NB4 (cell line): ENCODE data around the gene AQP7.

ENCODE experiments used
- DNase-seq: peaks from one replicate; pipeline ENCODE4 v3.0.0; 2010; ENCODE audit warnings: low read depth
- H3K4me3 ChIP-seq: one replicate; pipeline ENCODE4 v1.5.1; 2011; ENCODE audit warnings: mild to moderate bottlenecking, low read depth, low read length, moderate library complexity
- MYC ChIP-seq: IDR thresholded peaks from 2 replicates; pipeline ENCODE4 v1.6.1; 2011; ENCODE audit warnings: low read depth, low read length
- POLR2A ChIP-seq: IDR thresholded peaks from 2 replicates; pipeline ENCODE4 v1.6.1; 2011; ENCODE audit warnings: mild to moderate bottlenecking; ENCODE audit not compliant: insufficient read length; ENCODE audit errors: extremely low read depth
- TF ChIP-seq, protein P1 (sequence below): IDR thresholded peaks from one replicate; pipeline ENCODE4 v1.5.1; 2012; ENCODE audit warnings: low read depth, low read length
- TF ChIP-seq, protein P2 (sequence below): IDR thresholded peaks from 2 replicates; pipeline ENCODE4 v1.6.1; 2011; ENCODE audit warnings: low read depth, low read length

AQP7 gene

DNA sequence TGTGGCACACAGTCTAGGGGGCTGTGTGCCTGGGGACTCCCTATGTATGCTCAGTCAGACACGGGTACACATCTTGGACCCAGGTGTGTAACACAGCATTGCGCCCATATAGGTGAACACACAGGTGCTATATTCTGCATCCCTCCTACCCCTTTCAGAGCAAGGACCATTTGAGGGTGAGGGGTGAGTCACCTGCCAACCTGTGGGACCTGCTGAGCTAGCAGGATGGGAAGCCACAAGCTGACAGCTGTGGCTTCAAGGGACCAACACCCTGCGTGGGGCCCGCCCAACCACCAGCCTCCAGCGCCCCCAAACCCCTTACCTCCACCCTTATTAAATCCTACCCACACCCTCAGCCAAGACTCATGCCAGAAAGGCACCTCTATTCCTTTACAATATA is 14.6 kb upstream of the AQP7 start:
- no peak overlapping the region for H3K4me3 ChIP-seq
- peak; percentile 4 for DNase-seq
- TF ChIP-seq, protein P1, sequence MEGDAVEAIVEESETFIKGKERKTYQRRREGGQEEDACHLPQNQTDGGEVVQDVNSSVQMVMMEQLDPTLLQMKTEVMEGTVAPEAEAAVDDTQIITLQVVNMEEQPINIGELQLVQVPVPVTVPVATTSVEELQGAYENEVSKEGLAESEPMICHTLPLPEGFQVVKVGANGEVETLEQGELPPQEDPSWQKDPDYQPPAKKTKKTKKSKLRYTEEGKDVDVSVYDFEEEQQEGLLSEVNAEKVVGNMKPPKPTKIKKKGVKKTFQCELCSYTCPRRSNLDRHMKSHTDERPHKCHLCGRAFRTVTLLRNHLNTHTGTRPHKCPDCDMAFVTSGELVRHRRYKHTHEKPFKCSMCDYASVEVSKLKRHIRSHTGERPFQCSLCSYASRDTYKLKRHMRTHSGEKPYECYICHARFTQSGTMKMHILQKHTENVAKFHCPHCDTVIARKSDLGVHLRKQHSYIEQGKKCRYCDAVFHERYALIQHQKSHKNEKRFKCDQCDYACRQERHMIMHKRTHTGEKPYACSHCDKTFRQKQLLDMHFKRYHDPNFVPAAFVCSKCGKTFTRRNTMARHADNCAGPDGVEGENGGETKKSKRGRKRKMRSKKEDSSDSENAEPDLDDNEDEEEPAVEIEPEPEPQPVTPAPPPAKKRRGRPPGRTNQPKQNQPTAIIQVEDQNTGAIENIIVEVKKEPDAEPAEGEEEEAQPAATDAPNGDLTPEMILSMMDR, result no peak
- TF ChIP-seq POLR2A, result no peak

DNA sequence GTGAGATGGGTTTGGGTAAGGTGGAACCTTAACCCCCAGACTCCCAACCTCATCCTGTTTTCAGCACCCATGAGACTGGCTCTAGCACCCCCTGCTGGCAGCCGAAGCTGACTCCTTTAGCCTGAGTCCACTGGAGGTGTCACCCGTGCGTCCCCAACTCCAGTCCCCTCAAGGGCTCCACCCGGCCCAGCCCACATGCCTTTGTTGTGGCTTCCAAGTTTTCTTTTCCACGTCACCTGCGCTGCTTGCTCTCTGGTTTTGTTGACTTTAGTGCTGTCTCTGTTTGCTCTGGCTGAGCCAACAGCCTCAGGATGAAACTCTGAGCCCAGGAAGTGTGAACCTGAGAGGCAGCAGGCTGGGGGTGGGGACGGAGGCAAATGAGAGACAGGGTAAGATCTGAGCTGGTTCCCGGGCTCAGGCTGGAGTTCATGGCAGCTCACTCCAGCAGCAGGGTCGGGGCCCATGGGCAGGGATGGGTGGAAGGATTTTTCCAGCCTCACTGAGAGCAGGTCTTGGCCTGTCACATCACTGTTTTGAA is 13.2 kb upstream of the AQP7 start:
- peak; percentile 82 for DNase-seq
- TF ChIP-seq MYC, result no peak
- TF ChIP-seq, protein P1, result peak; percentile 99
- H3K4me3 ChIP-seq, result no peak overlapping the region

DNA sequence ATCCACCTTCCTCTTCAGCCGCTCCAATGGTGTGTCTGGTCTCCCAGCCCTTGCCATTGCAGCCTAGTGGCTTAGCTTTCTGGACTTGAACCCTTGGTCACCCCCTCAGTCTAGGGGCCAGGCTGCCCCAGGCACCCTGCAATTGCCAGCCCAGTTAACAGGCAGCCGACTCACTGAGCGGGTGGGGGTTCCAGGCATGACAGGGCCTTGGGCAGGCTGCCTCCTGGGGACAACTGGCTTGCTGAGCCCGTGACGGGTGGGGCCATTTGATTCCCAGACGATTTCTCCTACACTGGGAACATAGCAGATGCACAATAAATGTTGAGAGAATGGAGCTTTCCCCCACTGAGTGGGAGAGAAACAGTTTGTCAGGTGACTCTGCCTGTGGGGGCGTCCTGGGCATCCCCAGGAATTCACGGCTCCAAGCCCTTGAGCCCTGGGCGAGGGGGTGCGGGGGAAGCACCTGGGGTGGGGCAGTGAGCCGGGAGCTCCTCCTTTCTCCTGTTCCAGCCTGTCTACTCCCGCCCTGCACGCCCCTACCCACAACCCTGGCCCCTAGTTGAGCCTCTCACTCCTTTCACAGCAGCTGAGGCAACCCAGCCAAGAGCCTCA is 12.6 kb upstream of the AQP7 start:
- DNase-seq, result no peak
- TF ChIP-seq POLR2A, result no peak
- H3K4me3 ChIP-seq, result no peak overlapping the region

DNA sequence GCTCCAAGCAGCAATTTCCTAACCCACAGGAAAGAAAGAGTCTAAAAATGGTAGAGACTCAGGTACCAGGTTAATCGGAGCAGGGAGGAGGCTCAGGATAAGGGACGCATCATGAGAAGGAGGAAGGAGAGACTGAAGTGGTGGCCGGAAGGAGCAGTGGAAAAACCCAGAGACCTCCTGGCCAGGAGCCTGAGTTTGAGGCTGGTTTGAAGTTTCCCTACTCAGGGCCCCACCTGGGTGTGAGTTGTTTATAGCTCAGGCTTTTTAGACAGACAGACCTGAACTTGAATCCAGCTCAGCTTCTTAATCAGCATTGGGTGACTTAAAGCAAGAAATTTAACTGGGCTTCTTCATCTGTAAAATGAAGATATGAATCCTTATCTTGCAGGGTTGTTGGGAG is 11.9 kb upstream of the AQP7 start:
- H3K4me3 ChIP-seq, result no peak overlapping the region
- TF ChIP-seq POLR2A, result no peak
- TF ChIP-seq, protein P2, sequence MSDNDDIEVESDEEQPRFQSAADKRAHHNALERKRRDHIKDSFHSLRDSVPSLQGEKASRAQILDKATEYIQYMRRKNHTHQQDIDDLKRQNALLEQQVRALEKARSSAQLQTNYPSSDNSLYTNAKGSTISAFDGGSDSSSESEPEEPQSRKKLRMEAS, result no peak
- TF ChIP-seq, protein P1, result no peak
- no peak for TF ChIP-seq MYC
- DNase-seq, result no peak

DNA sequence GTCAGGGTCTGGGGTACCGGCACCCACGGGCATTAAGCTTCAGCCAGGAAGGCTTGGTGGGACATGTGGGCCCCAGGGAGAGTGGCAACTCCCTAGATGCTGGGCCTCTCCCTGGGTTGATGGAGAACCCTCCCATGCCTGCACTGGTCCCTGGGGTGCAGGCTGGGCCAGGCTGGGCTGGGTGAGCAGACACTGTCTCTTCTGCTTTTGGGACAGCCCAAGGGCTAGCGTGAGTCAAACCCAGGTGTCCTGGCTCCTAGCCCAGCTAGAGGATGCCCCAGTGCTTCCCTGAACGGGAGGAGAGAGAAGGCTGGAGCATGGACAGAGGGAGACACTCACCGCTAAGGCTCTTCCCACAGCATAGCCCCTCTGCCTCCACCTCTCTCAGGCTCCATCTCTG is 5.7 kb upstream of the AQP7 start:
- TF ChIP-seq POLR2A (no peak), MYC (no peak)
- TF ChIP-seq, protein P2, result no peak
- TF ChIP-seq, protein P1, result no peak
- peak; percentile 90 for DNase-seq

DNA sequence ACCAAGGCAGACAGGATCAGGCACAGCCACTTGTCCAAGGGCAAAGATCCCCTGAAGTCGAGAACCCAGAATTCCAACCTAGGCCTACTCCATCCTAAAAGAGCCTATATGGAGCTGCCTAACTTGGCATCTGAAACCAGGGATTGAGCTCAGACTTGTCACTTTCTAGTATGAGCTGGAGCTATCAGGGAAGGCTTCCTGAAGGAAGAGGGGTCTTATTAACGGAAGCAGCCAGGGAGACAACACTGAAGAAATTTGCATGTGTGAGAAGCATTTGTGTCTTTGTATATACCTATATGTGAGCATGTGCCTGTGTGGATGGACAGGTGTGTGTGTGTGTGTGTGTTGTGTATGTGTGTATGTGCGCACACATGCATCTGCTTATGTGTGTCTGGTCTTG is 4.7 kb upstream of the AQP7 start:
- no peak overlapping the region for H3K4me3 ChIP-seq
- TF ChIP-seq, protein P2, result 0 out of 2 replicates have a peak, but pooled peaks have one; percentile 14
- TF ChIP-seq POLR2A, result no peak
- DNase-seq, result no peak

More for the DNA sequence above, 5.7 kb upstream of the AQP7 start:
- no peak overlapping the region for H3K4me3 ChIP-seq

DNA sequence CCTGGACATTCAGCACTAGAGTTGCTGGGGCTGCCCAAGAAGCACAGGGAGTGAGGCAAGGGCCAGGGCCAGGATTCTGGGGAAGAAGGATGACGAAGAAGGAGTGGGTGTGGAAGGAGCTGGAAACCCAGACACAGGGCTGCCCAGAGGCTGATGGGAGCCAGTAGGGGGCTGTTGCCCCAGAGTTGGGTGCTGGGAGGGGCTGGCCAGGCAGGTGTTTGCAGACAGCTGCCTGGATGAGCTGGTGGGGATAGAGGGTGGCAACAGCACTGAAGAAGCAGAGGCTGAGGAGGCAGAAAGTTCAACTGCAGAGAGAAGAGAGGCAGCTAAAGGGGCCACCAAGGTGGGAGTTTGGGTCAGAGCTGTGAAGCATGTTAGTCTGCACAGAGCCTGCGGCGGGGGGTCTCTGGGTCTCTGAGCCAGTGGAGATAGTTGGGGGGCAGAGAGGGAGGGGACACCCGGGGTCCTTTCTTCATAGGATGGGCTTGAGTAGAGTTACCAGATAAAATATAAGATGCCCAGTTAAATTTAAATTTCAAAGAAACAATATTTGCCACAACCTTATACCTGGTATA is 2.5 kb upstream of the AQP7 start:
- H3K4me3 ChIP-seq, result no peak overlapping the region
- DNase-seq, result no peak
- TF ChIP-seq, protein P1, result no peak
- TF ChIP-seq MYC (no peak), POLR2A (no peak)
- TF ChIP-seq, protein P2, result no peak
